Hippocampal formation (tissue), 2 donors: ENCODE data around the gene SEC24D.

ENCODE experiments used
- DNase-seq, 2 donors: peaks; one replicate each; lab custom pipeline; 2025; lab: John Stamatoyannopoulos, UW

Gene SEC24D

DNA sequence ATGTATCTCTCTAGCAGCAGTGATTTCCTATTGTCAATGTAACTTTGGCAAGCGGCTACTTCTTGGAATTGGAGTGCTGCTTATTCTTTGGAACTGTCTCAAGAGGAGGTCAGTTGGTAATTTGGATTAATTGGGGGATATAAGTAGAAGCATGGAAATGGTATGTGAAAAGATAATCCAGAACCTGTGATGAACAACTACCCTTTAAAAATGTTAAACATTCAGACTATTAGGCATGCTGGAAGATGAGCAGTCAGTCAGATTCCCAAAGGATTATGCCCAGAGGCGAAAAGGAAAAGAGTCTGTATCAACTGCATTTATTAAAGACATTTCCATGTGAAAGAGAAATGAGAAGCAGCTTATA is 62.5 kb downstream of the SEC24D start:
- DNase-seq = no peak

DNA sequence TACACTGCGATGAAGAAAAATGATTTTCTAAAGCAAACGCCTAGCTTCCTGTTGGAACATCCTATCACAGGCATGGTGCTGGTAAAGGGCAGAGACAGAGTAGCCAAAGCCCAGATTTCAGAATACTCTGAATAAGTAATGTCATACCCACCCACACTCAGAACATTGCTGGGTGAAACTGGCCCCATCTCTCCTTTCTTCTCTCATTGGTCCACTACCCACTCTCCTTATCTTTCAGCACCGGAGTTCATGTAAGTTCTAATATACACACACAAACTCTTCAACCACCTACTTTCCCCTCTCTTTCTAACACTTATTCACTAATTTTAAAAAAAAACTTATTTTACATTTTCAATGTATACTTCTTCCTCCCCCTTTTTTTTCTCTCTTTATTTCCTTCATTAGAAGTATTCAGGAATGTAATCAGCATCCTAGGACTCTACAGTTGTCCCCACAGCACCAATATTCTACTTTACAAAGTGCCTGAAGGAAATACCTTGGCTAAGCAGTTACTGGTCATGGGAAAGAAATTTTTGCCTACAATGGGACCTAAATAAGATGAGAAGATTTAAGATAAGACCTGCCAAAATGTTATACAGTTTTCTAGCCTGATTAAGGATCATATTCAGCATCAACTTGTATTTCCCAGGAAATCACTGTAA is 63.0 kb downstream of the SEC24D start:
- DNase-seq = no peak

DNA sequence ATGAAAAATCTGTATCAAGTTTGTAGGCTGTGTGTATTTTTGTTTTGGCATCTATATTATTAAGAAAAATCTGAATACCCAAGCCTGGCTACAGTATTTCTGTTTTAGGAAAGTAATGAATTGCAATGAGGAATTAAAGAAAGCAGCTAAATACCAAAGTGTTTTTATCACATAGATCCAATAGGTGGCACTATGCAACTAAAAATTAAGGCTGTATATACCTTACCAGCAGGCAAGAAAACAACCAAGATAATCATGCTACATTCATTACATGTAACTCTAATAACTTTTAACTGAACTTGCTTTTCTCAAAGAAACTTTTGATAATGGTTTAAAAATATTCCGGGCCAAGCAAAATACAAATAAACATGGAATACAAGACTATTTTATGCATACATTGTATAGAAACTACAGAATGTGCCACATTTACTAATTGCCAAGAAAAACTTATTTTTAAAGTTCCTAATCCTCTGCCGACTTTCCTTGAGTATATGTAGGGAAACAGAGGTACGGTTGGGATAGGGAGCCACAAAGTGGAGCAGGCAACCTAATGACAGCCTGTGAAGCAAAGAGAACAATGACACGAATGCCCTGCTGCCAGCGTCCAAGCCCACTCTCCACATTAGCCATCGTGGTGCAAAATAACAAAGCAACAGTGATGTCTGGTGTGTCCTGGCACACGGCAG is 63.7 kb downstream of the SEC24D start:
- DNase-seq = peak in 1 of 2 donors; percentile 63

DNA sequence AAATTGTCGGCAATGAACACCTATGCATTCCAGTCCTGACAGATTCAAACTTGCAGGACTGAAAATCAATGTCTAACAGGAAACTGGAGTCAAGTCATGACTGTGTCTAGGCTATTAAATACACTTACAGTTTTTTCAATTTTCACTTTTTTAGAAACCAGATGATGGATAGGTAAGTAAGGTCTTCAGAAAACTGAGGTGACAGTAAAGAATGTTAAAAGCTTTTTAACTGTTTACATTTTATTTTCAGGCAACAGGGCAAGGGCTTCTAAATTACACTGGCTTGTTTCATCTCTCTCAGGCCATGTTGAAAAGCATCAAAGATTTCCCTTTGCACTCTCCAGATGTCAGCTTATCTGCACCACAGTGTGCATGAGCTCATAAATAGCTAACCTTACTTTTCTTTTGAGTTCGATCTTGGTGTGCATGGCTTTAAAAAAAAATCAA is 65.2 kb downstream of the SEC24D start:
- no peak for DNase-seq

DNA sequence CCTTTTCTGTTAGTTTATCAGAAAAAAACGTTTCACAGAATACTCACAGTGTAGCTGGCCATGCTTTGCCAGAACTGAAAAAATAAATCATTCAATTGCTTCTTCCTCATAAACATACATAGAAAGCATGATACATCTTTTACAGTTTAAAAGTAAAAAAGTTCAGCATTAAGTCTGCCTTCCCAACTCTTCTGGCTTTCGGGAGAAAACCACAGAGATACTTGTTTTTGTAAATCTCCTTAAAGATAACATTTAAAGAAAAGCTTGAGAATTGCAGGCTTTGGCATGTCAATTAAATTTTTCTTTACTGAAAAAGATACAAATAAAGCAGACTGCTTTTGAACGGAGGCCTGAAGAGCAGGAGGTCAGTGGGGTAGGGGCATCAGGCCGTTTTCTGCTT is 66.8 kb downstream of the SEC24D start:
- DNase-seq = no peak

DNA sequence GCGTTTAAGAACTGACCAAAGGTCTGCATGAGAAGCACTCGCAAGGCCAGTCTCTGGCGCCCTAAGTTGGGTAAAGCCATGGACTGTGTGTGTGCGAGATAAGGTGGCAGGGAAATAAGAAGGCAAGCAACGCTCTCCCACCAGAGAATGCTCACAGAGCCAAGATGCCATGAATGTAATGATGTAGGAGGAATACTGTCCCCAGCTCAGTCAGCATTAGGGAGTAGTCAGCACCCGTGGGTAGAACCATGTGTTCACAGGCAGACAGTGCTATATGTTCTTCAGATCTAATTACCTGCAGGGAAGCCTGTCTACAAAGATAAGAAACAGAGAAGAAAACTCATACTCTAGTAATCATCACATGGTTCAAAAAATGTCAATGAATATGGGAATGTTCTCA is 68.8 kb downstream of the SEC24D start:
- no peak for DNase-seq

DNA sequence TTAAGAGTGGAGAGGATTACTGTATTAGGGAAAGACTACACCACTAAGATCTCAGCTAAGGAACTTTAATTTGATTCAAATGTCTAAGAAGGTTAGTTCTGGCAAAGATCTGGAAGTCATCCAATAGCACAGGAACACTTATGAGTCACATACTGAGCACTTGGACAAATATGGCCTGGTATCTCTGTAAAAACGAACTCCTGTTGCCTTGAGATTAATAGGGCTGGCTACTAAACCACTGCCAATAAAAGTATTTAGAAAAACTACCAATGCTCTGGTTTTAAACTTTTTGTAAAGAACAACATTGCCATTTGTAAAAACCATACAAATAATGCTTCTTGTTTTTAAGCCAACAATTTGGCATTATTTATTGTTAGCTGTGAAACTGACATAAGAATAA is 70.5 kb downstream of the SEC24D start:
- no peak for DNase-seq

DNA sequence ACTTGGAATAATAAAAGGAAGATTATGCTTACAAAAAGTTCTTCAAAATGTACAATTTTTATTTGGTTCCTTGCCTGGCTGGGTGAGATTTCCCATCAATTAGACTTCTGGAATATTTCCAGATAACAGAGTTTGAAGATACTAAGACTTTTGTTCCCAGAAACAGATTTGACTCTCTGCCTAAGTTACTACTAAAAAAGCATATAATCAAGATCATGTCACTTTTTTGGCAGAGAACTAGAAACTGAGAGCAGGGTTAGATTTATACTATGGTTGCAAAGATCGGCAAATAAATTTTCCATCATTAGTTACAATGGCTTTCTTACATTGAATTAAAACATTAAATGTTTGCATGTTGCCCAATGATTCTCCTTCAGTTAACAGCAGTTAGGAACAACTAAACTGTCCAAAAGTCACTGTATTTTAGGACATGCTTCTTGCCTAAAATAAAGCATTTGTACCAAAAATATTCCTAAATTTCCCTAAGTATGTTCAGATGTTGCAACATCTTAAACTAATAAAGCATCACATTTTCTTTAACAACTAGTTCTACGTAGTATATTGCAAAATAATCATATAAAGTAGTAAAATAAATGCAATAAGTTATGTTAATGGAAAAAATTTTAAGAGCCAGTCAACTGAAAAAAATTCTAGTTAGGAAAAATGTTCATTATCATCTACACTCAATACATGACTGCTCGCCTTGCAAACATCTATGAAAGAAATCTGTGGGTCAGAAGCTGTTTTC is 73.0 kb downstream of the SEC24D start:
- DNase-seq = no peak

DNA sequence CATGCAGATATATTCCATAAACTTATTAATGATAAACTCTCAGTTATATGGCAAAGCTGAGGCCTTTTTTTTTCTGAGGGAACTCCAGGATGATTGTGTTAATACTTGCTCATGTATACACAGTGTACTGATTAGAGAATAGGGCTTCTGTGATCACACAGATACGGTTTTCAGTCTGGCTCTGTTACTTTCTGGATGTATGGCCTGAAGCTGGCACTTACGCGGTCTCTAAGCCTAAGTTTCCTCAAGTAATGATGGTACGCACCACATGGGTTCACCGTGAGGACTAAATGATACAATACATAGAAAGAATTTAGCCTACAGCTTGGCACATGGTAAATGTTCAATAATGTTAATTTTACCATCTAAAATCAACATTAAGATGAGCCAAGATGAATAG is 73.8 kb downstream of the SEC24D start:
- no peak for DNase-seq

DNA sequence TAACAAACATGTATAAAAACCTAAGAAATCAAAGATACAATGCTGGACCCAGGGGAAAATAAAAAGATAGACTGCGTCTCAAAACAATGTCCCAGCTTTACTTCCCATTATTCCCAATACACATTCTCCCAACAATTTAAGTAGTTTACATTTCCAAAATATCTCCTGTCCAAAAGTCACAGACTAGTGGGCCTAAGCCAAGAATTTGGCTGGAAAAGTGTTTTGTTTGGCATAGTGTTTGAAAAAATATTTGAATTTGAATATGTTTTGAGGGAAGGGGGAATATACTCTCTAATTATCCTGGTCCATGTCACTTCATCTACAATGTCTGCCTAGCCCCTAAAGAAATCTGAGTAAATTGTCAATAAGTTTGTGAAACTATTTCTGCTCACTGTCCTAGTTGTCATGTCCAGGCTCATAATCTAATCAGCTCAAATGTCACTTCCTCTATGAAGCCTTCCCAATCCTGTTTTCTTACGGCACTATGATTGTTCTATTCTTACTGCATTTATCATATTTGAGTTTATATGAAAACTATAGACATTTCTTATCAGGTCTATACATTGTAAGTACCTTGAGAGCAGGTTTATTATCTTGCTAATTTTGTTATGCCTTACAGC is 74.4 kb downstream of the SEC24D start:
- no peak for DNase-seq

DNA sequence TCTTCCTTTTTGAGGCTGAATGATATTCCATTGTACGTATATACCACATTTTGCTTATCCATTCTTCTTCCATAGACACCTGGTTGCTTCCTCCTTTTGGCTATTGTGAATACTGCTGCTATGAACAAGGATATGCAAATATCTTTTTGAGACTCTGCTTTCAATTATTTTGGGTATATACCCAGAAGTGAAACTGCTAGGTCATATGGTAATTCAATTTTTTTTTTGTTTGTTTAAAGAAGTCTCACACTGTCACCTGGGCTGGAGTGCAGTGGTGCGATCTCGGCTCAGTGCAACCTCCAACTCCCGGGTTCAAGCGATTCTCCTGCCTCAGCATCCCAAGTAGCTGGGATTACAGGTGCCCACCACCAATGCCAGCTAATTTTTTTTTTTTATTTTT is 75.4 kb downstream of the SEC24D start:
- DNase-seq = no peak

DNA sequence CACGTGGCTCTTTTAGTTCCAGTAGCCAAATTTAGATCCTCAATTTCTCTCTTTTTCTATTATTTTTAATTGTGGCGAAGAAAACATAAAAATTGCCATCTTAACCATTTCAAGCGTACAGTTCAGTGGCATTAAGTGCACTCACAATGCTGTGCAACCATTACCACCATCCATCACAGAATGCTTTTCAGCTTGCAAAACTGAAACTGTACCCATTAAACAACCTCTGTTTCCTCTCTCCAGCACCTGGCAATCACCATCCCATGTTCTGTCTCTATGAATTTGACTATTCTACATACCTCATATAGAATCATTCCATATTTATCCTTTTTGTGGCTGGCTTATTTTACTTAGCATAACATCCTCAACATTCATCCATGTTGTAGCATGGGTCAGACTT is 75.8 kb downstream of the SEC24D start:
- DNase-seq = no peak

DNA sequence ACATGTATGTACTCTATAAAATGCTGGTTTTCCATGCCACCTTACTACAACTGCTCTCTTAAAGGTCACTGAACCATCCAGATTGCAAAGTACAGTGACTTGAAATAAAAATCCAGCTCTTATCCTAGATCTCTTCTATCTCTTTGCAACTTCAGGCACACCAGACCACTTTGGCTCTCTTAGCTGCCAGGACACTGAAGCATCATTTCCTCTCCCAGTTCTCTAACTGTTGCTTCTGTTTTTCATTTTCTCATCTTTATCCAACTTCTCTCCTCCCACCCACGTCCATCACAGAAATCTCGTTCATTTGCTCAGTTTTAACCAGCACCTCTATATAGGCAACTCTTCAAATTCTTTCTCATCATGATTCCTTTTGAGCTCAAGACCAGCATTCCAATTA is 76.4 kb downstream of the SEC24D start:
- DNase-seq = no peak

DNA sequence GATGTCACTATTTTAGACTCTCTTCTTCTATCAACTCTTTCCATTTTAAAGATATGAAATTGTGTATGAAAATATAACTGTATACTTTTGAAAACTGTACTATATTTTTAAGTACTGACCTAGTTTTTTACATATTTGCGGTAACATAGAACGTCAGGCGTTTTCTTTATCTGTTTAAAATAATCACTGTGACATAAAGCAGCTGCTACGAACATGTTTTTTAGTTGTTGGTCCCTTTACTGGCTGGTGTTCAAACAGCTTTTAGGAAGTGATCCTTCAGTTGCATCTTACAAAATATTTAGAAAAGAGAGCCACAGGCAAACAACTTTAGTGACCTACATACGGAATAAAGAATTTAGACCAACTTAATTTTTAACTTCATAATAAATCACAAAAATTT is 77.6 kb downstream of the SEC24D start:
- no peak for DNase-seq

DNA sequence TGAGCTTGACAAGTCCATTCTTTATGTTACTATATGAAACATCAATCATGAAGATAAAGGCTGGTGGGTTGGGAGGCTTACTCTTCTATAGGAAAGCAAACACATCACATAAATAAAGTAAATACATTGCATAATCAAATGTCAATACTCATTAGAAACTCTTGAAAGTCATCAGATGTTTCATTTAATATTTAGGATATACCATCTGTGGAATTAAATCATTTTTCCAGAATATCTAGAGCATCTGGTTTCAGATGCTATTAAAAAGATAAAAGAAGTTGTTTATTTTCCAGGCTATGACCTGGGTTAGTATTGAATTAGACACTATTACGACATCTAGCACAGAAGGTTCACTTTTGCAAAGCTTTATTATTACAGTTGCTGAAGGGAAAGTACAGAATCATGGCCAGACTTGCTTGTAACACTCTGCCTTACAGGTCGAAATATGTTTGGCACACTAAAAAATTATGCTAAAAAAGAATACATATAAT is 78.1 kb downstream of the SEC24D start:
- DNase-seq = no peak

DNA sequence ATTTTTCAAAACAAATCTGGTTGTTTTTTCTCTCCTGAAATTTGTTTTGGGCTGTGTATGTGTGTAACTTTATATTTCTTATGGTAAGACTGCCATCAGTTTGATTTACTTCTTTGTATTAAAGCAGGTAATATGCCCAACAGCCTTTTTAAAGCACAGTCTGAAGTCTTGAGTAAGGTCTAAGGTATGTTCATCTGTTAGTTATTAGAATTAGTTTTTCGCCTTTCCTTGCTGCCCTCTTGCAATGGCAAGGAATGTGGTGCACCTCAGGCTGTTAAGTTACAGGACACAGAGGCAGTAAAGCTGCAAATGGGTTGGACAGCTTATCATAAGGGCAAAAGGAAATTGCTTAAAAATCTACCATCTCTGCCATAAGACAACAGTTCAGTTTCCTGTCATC is 79.0 kb downstream of the SEC24D start:
- DNase-seq = no peak

DNA sequence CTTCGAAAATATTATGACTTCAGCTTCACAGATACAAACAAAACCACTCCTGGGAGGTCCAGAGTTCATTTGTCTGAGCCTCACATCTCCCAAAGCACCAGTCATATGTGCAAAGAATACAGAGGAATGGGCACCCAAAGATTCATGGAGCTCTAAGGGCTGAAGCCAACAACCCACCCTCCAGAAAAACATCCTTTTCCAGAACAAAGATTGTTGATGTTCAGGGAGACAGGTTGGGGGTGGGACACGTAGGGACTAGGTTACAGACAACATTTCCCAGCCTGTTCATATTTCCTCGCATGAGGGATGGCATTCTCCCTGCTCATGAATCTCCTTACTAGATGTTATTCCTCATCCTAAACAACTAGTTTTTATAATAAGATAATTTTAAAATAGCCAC is 79.5 kb downstream of the SEC24D start:
- DNase-seq = no peak

DNA sequence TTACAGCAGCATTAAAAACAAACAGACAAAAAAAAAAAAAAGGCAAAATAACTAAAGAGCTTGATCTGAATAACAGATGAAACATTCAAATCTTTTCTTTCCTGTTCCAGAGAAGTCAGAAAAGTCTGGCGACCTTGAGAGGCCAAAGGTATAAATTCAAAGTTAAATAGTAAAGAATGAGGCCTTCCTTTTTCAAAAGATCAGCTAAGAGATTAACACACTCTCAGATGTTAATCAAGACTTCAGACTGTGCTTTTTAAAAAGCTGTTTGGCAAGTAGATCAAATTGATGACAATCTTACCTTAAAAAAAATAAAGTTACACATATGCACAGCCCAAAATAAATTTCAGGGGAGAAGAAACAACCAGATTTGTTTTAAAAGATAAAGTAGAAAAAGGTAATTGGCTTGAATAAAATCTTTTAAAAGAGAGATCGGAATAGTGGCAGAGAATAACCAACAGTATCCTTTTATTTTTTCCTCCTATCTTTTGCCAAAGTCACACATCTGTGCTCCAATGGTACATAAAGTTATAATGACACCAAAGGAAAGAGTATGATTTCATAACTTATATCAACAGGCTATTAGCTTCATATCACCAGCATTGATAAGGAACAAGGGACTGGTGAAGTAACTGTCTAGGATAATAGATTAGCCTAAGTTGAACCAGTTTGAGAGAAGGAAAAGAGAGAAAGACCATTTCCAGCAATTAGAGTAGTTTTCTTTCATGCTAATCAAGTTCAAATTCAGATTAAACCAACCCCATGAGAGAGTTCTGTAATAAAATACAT is 80.3 kb downstream of the SEC24D start:
- DNase-seq = no peak

DNA sequence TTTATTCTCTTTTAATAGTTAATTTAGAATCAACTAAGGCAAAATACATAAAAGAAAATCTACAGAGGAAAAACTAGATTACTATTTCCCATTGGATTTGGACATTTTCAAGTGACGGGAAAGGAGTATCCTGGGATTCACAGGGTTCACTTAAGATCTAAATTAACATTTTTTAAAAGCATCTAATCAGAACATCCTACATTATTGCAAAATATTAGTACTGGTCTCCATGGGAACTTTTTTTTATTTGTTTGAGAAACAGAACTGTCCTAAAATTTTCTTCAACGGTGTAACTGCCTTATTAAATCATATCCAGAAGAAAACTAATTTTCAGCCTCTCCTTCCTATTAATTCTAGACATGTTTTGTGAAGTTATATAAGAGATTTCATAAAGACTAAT is 81.0 kb downstream of the SEC24D start:
- DNase-seq = no peak

DNA sequence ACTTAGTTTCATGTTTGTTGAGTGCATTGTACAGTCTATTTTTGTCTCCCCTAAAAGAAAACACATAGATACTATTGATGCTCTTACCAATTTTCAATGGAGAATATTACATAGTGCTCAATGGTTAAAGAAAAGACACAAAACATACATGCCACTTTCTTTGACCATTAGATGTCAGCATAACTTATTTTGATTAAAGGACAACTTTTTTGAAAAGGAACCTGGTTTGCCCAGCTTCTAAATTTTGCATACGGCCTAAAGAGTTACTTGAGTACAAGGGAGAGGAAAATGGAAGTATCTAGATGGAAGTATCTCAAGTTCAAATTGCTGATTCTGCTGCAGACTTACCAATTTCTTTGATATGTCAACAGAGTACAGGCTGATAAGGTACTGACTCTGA is 82.2 kb downstream of the SEC24D start:
- no peak for DNase-seq

DNA sequence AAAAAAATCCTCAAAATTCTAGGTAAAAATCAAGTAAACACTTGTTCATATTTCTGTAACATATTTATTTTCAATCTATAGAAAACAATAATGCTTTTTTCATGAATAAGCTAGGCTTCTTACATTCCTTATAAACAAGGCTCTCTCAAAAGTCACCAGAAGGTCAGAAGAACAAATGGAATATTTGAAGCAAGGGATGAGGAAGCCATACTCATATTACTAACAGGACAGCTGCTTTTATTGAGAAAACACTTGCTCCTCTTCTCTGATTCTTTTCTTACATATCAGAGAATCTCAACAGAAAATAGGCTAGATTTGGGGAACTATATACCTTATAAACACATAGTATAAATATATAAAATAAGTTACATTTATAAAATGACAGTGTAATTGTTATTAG is 82.8 kb downstream of the SEC24D start:
- DNase-seq = no peak

DNA sequence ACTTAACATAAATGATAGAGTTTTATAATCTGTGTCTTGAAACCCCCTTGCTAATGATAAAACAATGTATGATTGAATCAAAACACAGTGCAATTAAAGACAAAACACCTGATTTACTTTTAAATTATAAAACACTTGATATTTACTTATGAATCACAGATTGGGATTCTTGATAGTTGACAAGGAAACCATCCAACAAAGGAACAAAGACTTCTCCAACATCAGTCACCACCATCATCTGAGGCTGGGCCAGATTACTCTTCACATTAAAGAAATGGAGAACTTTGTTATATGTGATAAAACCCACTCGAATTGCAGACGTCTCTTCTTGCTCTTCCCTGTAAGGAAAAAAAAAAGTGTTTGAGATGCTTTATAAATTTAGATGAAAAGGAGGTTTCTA is 83.4 kb downstream of the SEC24D start:
- DNase-seq = no peak
